HepG2 (cell line): ENCODE data around the gene GHR. TPM values are rescaled to one million over a fixed set of nuclear protein-coding genes. Genes with fewer than 3 reads are reported as not detected.

Experiments
- ATAC-seq: fragments of 200-7000 bp; cut with Tn5 transposase; 3 replicates; pipeline ENCODE4 v1.9.1; 2020; ENCODE audit warnings: mild to moderate bottlenecking, moderate library complexity
- BruUV-seq: library from RNA; stranded (reverse); fragments of 400-500 nt; replicated peaks from 2 replicates; lab custom pipeline; 2021; lab: Mats Ljungman, UMichigan
- CTCF ChIA-PET: fragments of 300-600 bp; formaldehyde crosslinking; extraction: SDS; loops from one replicate; lab custom pipeline; 2021; ENCODE audit warnings: low total read pairs, inconsistent platforms, low intra/inter-chr PET ratio; lab: Yijun Ruan, JAX
- POLR2A ChIA-PET: fragments of 350-600 bp; sonication (Branson Sonifier 250); formaldehyde crosslinking; loops from one replicate; lab custom pipeline; 2020; ENCODE audit warnings: antibody characterized with exemption, inconsistent platforms; lab: Yijun Ruan, JAX
- DNase-seq: peaks from one replicate; pipeline ENCODE4 v3.0.0-alpha.2; 2015; ENCODE audit warnings: low spot score
- FAIRE-seq: peaks from 3 replicates; lab custom pipeline; 2011; peaks lifted over from hg19 to GRCh38; lab: Jason Lieb, UNC
- H2AFZ ChIP-seq: one replicate; pipeline ENCODE4 v1.6.1; 2011; ENCODE audit warnings: low read length, inconsistent platforms
- H3K27ac ChIP-seq: fragments of 300-600 bp; 3 replicates; pipeline ENCODE4 v1.8.0; 2011; ENCODE audit warnings: mixed run types, mild to moderate bottlenecking, mixed read lengths, low read length, inconsistent platforms; ENCODE audit not compliant: insufficient read depth; ENCODE audit errors: extremely low read length
- H3K27me3 ChIP-seq, 2 experiments: fragments of 200-600 bp in 1 of 2; 2 replicates in 1 of 2; 3 replicates in 1 of 2; pipeline versions ENCODE4 v1.6.0 to v1.8.0; 2011; ENCODE audit warnings: low read length in 2 of 2, mild to moderate bottlenecking in 2 of 2, moderate library complexity in 2 of 2, inconsistent platforms in 1 of 2; ENCODE audit not compliant: insufficient read depth in 2 of 2, control insufficient read depth in 1 of 2
- H3K36me3 ChIP-seq, 2 experiments: fragments of 200-600 bp in 1 of 2; replicated peaks in 1 of 2; 2 replicates in 1 of 2; 3 replicates in 1 of 2; pipeline versions ENCODE4 v1.5.1 to v1.8.0; 2011; ENCODE audit warnings: low read length in 2 of 2, inconsistent platforms in 1 of 2; ENCODE audit not compliant: insufficient read depth in 2 of 2, control insufficient read depth in 1 of 2
- H3K4me1 ChIP-seq: 2 replicates; pipeline ENCODE4 v1.5.1; 2012; ENCODE audit warnings: low read length, inconsistent platforms; ENCODE audit not compliant: insufficient read depth
- H3K4me2 ChIP-seq: 2 replicates; pipeline ENCODE4 v1.6.0; 2011; ENCODE audit warnings: low read depth, low read length, inconsistent platforms
- H3K4me3 ChIP-seq, 3 experiments: fragments of 200-600 bp in 1 of 3; sonication (generic), shearing (Covaris generic) in 1 of 3; replicated peaks in 1 of 3; 2 replicates each; pipeline ENCODE4 v1.5.1; 2011 to 2016; ENCODE audit warnings: low read length in 3 of 3, inconsistent platforms in 2 of 3, low read depth in 2 of 3, mild to moderate bottlenecking in 2 of 3, control low read depth in 1 of 3, mixed read lengths in 1 of 3; ENCODE audit not compliant: insufficient read depth in 1 of 3
- H3K79me2 ChIP-seq: one replicate; pipeline ENCODE4 v1.6.1; 2011; ENCODE audit warnings: low read length, inconsistent platforms; ENCODE audit not compliant: insufficient read depth
- H3K9ac ChIP-seq: 2 replicates; pipeline ENCODE4 v1.6.0; 2011; ENCODE audit warnings: mild to moderate bottlenecking, low read depth, low read length, inconsistent platforms; ENCODE audit not compliant: insufficient read depth
- H3K9me3 ChIP-seq: 2 replicates; pipeline ENCODE4 v1.5.1; 2012; ENCODE audit warnings: mild to moderate bottlenecking, low read length
- H4K20me1 ChIP-seq: 2 replicates; pipeline ENCODE4 v1.6.0; 2011; ENCODE audit warnings: inconsistent platforms, mild to moderate bottlenecking, low read length, moderate library complexity; ENCODE audit not compliant: insufficient read depth
- CCDC6 ChIP-seq: sonication (generic); formaldehyde crosslinking; IDR thresholded peaks from 2 replicates; pipeline ENCODE4 v1.8.1; 2022; ENCODE audit warnings: mild to moderate bottlenecking, missing genetic modification reagents, moderate library complexity
- HIC2 ChIP-seq: sonication (generic); formaldehyde crosslinking; IDR thresholded peaks from 2 replicates; pipeline ENCODE4 v1.9.0; 2022; ENCODE audit warnings: low read depth, missing genetic modification reagents
- JARID2 ChIP-seq: sonication (generic); formaldehyde crosslinking; IDR thresholded peaks from 2 replicates; pipeline ENCODE4 v1.8.1; 2023; ENCODE audit warnings: missing genetic modification reagents, inconsistent platforms; ENCODE audit not compliant: insufficient replicate concordance
- MEIS1 ChIP-seq: sonication (generic); formaldehyde crosslinking; IDR thresholded peaks from 2 replicates; pipeline ENCODE4 v1.9.0; 2021; ENCODE audit warnings: mild to moderate bottlenecking, missing genetic modification reagents, moderate library complexity, borderline replicate concordance
- TAF15 ChIP-seq: fragments of 200-400 bp; formaldehyde crosslinking; IDR thresholded peaks from one replicate; pipeline ENCODE4 v1.6.1; 2018; ENCODE audit warnings: mild to moderate bottlenecking, low read depth, low read length; ENCODE audit not compliant: poor library complexity, severe bottlenecking
- ZBTB3 ChIP-seq: sonication (generic); formaldehyde crosslinking; IDR thresholded peaks from 2 replicates; pipeline ENCODE4 v1.4.0; 2020; ENCODE audit warnings: low read depth, mild to moderate bottlenecking, moderate library complexity, missing genetic modification reagents, borderline replicate concordance
- ZNF230 ChIP-seq: sonication (generic); formaldehyde crosslinking; IDR thresholded peaks from 2 replicates; pipeline ENCODE4 v1.4.0; 2020; ENCODE audit warnings: mild to moderate bottlenecking, missing genetic modification reagents
- ZNF256 ChIP-seq: sonication (generic); formaldehyde crosslinking; conservative IDR thresholded peaks from 2 replicates; pipeline ENCODE4 v1.4.0; 2020; ENCODE audit warnings: missing genetic modification reagents
- ZNF382 ChIP-seq: sonication (generic); formaldehyde crosslinking; IDR thresholded peaks from 2 replicates; pipeline ENCODE4 v1.5.0; 2020; ENCODE audit warnings: missing genetic modification reagents, mild to moderate bottlenecking, borderline replicate concordance
- ZNF629 ChIP-seq: sonication (generic); formaldehyde crosslinking; conservative IDR thresholded peaks from 2 replicates; pipeline ENCODE4 v1.5.0; 2020; ENCODE audit warnings: missing genetic modification reagents
- ZNF746 ChIP-seq: sonication (generic); formaldehyde crosslinking; IDR thresholded peaks from 2 replicates; pipeline ENCODE4 v1.8.0; 2022; ENCODE audit warnings: mild to moderate bottlenecking, missing genetic modification reagents
- ZNF781 ChIP-seq: sonication (generic); formaldehyde crosslinking; IDR thresholded peaks from 2 replicates; pipeline ENCODE4 v1.5.1; 2020; ENCODE audit warnings: borderline replicate concordance, mild to moderate bottlenecking, missing genetic modification reagents; ENCODE audit errors: not compliant biosample characterization
- in situ Hi-C: cut with HindIII; loops from 2 replicates; pipeline ENCODE4 v1.10.0; 2017; ENCODE audit warnings: low pct_unique_long_range_greater_than_20kb; ENCODE audit not compliant: extremely low pct_ligation_motif_present
- intact Hi-C: fragments of 100-400 bp; cut with micrococcal nuclease; formaldehyde crosslinking; loops from one replicate; pipeline ENCODE4 v1.10.0; 2022; ENCODE audit not compliant: unreplicated experiment
- polyA plus RNA-seq, 8 experiments: library from polyadenylated mRNA; depleted of rRNA in 3 of 8; stranded (reverse) in 7 of 8; unstranded in 1 of 8; fragments of >200 nt; fragmentation: Illumina TruSeq in 4 of 8; extraction: Trizol in 4 of 8; gene quantifications; 2 replicates each; pipeline versions ENCODE4 v1.2.1 to v1.2.3, GENCODE V29; 2011 to 2016; ENCODE audit warnings: low read depth in 4 of 8, missing spikeins in 1 of 8, mixed read lengths in 1 of 8; ENCODE audit not compliant: insufficient read depth in 1 of 8
- total RNA-seq, 5 experiments: library from RNA; depleted of rRNA; stranded (reverse); fragments of >200 nt; fragmentation: Illumina TruSeq; extraction: Trizol; gene quantifications; 2 replicates each; pipeline ENCODE4 v1.2.3, GENCODE V29; 2016; ENCODE audit warnings: low read depth in 1 of 5
- TF ChIP-seq, protein P1 (sequence below): sonication (generic); formaldehyde crosslinking; IDR thresholded peaks from 2 replicates; pipeline ENCODE4 v1.5.1; 2020; ENCODE audit warnings: missing genetic modification reagents, mild to moderate bottlenecking, borderline replicate concordance

The GHR gene
- total and polyA plus RNA-seq, 2 of the 13 experiments (the other 11 are each of a cell fraction or from before 2014, with no cell fraction given) = 0.07 TPM; not detected in 1

DNA sequence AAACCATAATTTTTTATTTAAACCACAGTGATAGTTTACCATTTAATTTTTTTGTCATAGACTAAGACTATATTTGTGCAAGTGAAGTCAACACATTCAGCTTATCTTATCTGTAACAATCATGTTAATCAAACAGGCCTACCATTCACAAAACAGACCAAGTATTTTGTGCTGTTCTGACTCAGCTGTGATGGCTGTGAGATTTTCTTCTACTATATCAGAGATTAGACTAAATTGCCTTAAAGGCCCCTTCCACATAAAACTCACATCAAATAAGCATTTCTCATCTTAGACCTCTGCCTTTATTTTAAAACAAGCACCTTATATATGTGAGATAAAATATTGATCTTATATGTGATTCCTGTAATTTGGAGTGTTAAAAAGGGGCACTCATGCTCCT is 346.8 kb downstream of the GHR start:
- Histone ChIP-seq H3K4me2 (no peak overlapping the region), H3K9me3 (no peaks in the 10 kb centered on the region), H3K27ac (no peak overlapping the region), H3K4me3 (no peak overlapping the region), H4K20me1 (no peaks in the 10 kb centered on the region), H2AFZ (no peak overlapping the region), H3K9ac (no peak overlapping the region), H3K79me2 (no peaks in the 10 kb centered on the region)
- ATAC-seq (no peak), DNase-seq (no peak)
- BruUV-seq = no TSS peak
- ChIA-PET POLR2A (no interaction called here), CTCF (no interaction called here)
- in situ Hi-C loops = loop anchor here (25.0 kb wide), 1 partner anchor 908 kb away; the partner anchor contains the start of gene OXCT1
- TF ChIP-seq ZNF746 (CRISPR knock-in tag) (no peak), TAF15 (no peak), JARID2 (CRISPR knock-in tag) (no peak), ZNF256 (CRISPR knock-in tag) (no peak), ZNF382 (CRISPR knock-in tag) (no peak), ZBTB3 (no peak), ZNF781 (CRISPR knock-in tag) (no peak), ZNF230 (CRISPR knock-in tag) (no peak), MEIS1 (CRISPR knock-in tag) (no peak), ZNF629 (CRISPR knock-in tag) (no peak), CCDC6 (no peak), HIC2 (no peak)
- TF ChIP-seq, protein P1, sequence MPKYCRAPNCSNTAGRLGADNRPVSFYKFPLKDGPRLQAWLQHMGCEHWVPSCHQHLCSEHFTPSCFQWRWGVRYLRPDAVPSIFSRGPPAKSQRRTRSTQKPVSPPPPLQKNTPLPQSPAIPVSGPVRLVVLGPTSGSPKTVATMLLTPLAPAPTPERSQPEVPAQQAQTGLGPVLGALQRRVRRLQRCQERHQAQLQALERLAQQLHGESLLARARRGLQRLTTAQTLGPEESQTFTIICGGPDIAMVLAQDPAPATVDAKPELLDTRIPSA (CRISPR knock-in tag) = no peak
- TF ChIP-seq, all 625 proteins: peak for 0
- Histone ChIP-seq H3K4me1 (peaks cover 8% of the 10 kb centered on the region), H3K27me3 (peaks cover 0 to 18% of the 10 kb centered on the region in 2 experiments; a peak in 1 of 5 replicates), H3K36me3 (no peaks in the 10 kb centered on the region)
- intact Hi-C loops = no loop called here
- no peak for FAIRE-seq
